ENCODE measurements around the gene TFF1.

The TFF1 gene

GRCh38 chr21:42340187-42341050, 25.9 kb downstream of the TFF1 start:
- DNase-seq = no peak

GRCh38 chr21:42338729-42339715, 27.3 kb downstream of the TFF1 start:
- DNase-seq = no peak

GRCh38 chr21:42337830-42338728, 28.3 kb downstream of the TFF1 start:
- DNase-seq = peak; percentile 84

DNA sequence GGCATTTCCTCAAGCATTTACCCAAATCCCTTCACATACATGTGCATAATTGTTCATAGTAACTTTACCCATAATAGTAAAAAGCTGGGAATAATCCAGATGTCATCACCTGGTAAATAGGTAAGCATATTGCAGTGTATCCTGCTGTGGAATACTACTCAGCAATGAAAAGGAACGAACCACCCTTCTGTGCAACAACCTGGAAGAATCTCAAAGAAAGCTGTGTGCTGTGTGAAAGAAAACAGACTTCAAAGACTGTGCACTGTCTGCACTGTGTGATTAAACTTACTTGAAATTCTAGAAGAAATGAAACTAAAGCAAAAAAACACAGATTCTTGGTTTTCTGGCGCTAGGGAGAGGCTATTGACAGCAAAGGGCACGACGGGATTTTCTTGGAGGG, 29.1 kb downstream of the TFF1 start:
- DNase-seq = no peak

DNA sequence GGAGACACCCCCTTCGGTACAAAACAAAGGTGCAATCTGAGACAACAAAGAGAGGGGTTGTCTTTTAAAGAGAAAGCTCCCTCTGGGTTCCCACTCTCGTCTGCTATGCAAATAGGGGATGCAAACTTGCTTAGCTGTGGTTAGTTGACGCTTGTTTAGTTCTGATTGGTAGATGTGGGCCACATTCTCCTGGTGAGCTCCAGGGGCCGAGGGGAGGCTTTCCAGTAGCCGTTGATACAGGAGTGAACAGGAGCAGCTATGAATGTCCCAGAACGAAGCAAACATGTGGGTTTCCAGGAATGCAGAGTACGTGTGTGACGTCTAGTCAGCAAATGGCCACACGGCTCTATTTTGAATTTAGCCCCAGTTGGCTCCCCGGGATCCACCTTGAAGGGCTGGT, 30.3 kb downstream of the TFF1 start:
- no peak for DNase-seq

DNA sequence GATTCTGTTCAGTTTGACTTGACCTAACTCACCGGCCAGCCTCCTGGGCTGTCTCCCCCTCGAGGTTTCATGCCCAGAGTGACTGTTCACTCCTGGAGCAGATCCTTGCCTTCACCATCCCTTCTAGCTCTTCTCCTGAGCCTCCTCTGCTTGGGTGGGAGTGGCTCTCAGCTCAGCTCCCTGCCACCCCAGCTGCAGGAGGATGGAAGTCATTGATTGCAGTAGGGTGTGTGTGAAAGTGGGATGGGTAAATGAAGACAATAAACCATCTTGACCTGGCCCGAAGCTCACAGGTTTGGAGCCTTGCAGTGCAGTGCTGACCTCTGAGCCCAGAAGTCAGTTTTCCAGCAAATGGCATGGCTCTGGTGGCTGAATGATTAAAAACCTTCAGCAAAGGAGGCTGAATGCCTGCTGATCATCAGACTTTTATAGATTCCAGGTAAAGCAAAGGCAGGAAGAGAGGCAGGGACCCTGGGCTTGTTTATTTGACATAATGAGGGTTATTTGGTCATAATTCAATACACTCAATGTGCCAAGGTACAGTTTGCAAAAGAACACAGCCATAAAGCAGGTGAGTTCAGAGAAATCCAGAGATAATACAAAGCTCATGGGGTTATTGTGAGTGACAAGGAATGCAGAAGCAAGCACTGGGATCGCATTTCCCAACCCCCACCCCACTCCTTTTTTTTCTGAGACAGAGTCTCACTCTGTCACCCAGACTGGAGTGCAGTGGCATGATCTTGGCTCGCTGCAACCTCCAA, 33.6 kb downstream of the TFF1 start:
- DNase-seq = no peak

DNA sequence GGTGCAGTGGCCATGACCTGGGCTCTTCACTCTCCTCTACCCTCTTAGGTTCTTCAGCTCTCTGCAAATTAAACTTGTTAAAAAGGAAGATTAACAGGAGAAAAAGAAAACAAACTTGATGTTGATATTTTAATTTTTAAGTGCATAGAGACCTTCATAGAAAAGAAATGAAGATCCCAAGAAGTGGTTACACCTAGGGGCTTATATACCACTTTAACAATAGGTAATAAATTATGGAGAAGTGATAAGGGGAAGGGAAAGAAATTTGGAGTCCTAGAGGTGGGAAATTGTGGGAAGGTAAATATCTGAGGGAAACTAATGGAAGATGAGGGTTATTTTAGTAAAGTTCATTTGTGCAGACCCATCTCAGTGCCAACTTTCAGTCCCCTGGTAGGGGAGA, 34.7 kb downstream of the TFF1 start:
- DNase-seq = no peak

DNA sequence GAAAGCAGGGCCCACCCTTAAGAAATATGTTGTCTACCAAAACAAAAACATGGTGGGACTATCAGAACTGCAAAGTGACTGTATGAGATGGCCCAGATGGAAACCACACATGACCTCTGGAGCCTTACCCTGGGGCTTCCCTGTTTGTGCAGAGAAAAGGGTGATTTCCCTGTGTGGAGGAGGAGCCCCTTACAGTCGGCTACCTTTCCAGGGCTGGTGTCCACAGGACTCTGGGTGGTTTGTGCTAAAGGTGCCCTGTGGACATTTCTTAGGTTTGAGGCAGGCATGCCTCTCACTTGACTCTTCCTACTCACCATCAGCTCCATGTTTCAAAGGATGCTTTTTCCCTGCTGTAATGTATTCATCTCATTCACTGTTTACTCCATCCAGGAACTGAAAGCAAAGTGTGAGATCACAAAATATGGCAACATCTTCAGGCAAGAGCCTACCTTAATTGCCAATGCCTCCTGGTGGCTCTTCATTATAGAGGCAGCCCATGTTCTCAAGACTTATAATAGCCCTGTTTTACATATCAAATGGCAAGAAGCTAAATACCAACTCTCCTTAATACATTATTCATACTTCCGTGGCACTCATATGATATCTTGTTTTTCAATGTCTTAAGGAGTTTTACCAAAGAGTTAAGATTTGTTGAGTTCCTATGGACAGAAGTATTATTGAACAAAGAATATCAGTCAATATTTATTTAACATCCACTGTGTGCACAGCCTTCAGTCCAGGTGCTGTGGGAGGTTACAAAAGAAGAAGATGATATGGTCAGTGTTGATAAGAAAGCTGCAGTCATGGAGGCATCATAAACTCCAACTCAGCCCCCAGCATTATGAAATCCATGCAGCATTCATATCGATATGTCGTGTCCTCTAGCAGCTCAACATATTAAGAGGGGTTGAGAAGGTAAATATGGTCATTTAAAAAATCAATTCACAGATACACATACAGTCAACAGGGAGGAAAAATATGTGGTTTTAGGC, 35.7 kb downstream of the TFF1 start:
- DNase-seq = no peak

GRCh38 chr21:42324896-42325295, 41.4 kb downstream of the TFF1 start:
- no peak for DNase-seq

- DNase-seq = no peak
Measured at GRCh38 chr21:42321845-42322244, 44.5 kb downstream of the TFF1 start.

DNA sequence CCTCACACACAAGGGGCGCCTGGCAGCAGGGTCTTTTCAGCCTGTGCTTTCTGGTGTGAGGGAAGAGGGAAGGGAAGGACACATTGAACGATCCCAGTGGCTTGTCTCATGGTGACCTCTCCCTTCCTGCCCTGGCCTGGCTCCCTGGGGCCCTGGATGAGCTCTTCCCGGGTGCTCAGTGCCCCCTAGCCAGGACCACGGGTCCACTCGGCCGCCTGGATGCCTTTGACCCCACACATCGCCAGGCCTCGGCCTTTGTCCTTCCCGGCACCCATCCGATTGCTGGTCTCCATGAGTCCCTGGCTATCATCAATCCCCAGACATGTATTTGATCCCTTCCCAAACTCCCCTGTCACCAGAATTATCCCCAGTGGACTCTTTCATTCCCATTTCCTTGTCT, 45.1 kb downstream of the TFF1 start:
- no peak for DNase-seq

DNA sequence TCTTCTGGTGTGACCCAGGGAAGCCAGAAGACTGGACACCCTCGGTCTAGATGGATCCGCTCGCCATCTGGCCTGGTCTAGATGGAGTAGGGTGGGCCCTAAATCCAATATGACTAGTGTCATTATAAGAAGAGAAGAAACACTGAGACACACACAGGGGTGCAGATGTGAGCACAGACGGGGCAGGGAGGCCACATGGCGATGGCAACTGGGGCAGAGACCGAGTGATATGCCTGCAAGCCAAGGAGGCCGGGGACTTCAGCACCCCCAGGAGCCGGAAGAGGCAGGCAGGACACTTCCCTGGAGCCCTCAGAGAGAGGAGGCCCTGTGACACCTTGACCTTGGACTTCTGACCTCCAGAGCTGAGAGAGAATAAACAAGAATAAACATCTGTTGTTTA, 45.5 kb downstream of the TFF1 start:
- no peak for DNase-seq

DNA sequence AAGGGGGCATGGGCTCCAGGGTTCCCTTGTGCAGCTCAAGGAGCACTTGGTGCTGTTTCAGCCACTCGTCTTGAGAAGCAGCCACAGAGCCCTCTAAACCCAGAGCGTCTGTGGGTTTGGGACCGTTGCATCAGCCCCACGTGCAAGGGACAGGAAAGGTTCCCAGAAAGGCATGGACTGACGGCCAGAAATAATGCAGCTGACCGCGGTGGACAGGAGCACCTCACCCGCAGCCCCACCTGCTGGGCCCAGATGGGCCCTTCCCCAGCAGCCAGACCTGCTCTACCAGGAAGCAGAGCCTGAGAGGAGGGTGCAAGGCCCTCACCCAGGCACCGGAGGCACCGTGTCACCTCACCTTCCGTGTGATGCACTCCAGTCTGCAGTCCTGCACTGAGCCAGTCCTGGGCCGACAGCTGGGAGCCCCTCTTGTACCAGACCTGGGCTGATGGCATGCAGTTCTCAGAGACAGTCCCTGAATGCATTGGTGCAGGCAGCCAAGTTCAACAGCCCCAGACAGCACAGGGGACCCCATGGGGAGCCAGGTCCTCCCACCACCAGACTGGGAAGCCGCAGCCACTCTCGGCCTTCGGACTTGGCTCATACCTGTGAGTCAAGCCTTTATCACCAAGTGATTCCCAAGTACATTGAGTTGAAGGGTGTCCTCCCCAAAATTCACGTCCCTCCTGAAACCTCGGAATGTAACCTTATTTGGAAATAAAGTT, 46.3 kb downstream of the TFF1 start:
- DNase-seq = no peak

- DNase-seq = peak; percentile 27
Measured at GRCh38 chr21:42319376-42319775, 47.0 kb downstream of the TFF1 start.

GRCh38 chr21:42317826-42318746, 48.2 kb downstream of the TFF1 start:
- no peak for DNase-seq

- no peak for DNase-seq
Measured at GRCh38 chr21:42317341-42317741, 49.0 kb downstream of the TFF1 start.

GRCh38 chr21:42316891-42317290, 49.4 kb downstream of the TFF1 start:
- DNase-seq = no peak

- DNase-seq = no peak
Measured at GRCh38 chr21:42315296-42315891, 50.9 kb downstream of the TFF1 start, which contains the start of gene TFF3. TSS of gene TFF3 (minus strand) at chr21:42315409. CDS start at chr21:42315374, 35 bp downstream.

All from hematopoietic multipotent progenitor cell treated with erythropoietin and hydrocortisone succinate and interleukin-3 and kit ligand, for 6 days (in vitro differentiated cells).